Skin of body (tissue), 2 donors: Measurements from ENCODE around the gene LLPH. TPM values are rescaled to one million over a fixed set of nuclear protein-coding genes. Genes with fewer than 3 reads are reported as not detected.
"Not testable (repeated sequence)": the region's sequence is repeated elsewhere in the genome, so short reads cannot be mapped to it uniquely, and the experiment has no call there.

ENCODE experiments used
- DNase-seq: peaks from one replicate; lab custom pipeline; 2025; lab: John Stamatoyannopoulos, UW
- total RNA-seq: library from RNA; depleted of rRNA; stranded (reverse); fragments of >200 nt; gene quantifications from one replicate; pipeline ENCODE4 v1.2.3, GENCODE V29; 2014

The LLPH gene
- 4.0 TPM for total RNA-seq

GRCh38 chr12:66130267-66131066 lies at the start of gene LLPH:
TSS of gene LLPH (minus strand) at chr12:66130750. CDS start at chr12:66129106, 1,644 bp downstream.
- DNase-seq, result peak; percentile 79

- DNase-seq, result peak; percentile 63
These were observed 45.8 kb upstream of the LLPH start for GRCh38 chr12:66176105-66176900.

GRCh38 chr12:66174391-66175325 lies 44.1 kb upstream of the LLPH start:
- DNase-seq, result not testable (repeated sequence)

- DNase-seq, result no peak
These were observed 40.1 kb upstream of the LLPH start for GRCh38 chr12:66170606-66171005.

DNA sequence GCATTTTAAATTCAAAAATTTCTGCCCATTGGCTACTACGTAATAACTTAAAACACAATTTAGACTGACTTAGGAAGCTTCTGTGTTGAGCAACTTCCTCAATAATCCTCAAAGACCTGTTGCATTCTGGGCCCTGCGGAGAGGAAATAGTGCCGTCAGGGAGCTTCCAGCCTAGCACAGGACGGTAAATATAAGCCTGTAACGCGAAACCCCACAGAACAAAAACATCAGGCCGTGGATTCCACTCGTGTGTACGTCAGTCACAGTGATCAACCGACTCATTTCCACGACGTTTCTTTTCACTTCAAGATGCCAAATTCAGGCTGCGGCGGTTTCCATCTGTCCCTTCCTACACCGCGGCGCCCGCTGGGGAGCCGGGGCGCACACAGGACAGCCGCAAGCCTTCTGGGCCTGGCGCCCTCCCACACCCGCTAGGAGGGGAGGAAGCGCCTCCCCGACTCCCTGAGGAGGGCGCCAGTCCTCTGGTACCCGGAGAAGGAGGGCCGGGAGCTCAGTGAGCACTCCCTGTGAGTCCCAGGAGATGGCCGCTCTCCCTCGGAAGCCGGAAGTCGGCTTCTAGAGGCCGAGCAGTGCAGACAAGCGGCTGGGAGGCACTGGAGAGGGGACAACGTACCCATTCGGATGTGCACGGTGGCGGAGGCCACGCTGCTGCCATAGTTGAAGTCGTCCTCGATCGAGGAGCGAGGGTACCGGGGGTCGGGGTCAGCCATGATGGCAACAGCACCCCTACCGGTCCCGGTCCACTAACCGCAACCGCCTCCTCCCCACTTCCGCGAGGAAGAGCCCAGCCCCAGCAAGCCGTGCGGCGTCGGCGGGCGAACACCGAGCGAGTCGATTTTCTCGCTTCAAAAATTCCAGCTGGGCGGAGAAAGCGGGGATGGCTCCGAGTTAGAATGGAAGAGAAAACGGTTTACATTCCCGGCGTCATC lies 38.9 kb upstream of the LLPH start, which contains the start of gene TMBIM4:
TMBIM4 (minus strand) TSS at position 776 of the 950 bp plus-strand sequence; CDS start at position 731, 45 bp downstream.
- peak; percentile 94 for DNase-seq

DNA sequence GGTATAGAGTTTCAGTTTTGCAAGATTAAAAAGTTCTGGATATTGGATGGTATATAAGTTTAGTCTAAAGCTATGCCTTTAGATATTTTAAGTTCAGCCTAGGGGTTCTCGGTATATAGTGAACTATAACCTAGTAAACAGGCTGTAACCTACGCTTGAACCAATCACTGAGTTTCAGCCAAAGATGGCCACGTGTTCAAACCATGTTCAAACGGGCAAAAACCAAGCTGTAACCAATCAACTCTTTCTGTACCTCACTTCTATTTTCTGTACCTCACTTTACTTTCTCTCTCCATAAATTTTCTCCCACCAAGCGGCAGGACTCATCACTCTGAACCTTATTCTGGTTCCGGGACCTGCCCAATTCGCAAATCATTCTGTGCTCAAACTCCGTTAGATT lies 37.9 kb upstream of the LLPH start:
- DNase-seq, result no peak

GRCh38 chr12:66166561-66166960 lies 36.0 kb upstream of the LLPH start:
- DNase-seq, result no peak

GRCh38 chr12:66165141-66165540 lies 34.6 kb upstream of the LLPH start:
- no peak for DNase-seq

GRCh38 chr12:66164349-66164821 lies 33.8 kb upstream of the LLPH start:
- no peak for DNase-seq

GRCh38 chr12:66163289-66163688 lies 32.7 kb upstream of the LLPH start:
- DNase-seq, result no peak

DNA sequence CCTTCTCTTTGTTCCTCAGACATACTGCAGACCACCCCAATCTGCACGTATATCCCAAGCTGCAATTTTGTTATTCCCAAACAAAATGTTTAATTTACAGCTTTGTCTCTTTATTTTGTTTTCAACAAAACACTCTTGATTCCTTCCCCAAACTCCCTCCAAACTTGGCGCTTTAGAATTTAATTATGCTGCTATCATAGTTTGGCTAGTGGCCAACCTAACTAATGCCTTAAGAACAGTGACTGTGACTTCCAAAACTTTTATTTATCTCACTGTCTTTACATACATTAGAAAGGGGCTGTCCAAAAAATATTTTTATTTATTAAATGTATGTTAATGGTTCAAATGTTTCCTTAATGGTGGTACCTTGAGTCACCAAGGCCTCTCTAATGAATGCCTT lies 32.2 kb upstream of the LLPH start:
- no peak for DNase-seq

DNA sequence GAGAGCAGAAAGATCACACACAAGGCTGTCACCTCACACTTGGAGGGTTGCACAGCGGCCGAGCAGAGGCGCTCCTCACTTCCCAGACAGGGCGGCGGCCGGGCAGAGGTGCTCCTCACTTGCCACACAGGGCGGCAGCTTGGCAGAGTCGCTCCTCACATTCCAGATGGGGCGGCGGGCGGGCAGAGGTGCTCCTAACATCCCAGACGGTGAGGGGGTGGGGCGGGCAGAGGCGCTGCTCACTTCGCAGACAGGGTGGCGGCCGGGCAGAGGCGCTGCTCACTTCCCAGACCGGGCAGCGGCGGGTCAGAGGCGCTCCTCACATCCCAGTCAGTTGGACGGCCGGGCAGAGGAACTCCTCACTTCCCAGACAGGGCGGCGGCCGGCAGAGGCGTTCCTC lies 30.2 kb upstream of the LLPH start:
- no peak for DNase-seq

DNA sequence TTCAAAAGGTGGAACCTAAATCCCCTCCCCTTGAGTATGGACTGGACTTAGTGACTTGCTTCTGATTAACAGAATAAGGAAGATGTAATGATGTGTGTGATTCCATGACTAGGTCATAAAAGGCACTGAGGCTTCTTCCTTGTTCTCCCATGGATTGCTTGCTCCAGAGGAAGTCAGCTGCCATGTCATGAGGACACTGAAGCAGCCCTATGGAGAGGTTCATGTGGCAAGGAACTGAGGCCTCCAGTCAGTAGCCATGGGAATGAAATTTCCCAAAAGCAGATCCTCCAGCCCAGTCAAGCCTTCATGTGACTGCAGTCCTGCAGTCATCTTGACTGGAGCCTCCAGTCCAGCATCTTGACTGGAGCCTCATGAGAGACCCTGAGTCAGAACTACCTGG lies 28.6 kb upstream of the LLPH start:
- no peak for DNase-seq

DNA sequence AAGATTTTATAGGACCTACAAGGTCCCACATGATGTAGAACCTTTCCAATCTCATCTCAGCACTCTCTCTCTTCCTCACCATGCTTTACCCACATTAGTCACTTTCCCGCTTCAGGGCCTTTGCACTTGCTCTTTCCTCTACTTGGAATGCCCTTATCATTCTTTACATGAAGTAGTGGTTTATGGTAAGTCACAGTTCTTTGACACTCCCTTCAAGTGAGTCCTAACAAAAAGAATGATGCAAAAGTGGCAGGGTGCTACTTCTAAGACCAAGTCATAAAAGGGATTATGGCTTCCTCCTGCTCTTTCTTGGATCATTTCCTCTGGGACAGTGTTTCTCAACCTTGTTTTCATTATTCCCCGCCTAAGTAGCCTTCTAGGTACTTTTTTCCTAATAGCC lies 26.1 kb upstream of the LLPH start:
- DNase-seq, result no peak

DNA sequence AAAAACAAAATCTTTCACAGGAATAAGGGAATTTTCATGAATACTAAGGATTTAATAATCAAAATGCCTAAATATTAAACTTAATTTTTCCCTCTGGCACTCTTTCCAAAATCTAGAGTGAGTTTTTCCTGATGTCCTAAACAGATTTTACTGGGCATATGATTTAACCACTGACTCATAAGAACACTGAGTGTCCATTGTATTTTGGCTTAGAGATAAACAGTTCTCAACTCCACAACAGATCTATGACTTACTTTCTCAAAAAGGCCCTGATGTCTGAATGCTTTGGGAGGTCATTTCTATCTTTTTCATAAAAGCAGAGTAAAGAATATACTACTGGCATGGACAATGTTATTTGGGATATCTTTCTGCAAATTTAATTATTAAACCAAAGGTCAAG lies 24.2 kb upstream of the LLPH start:
- no peak for DNase-seq

GRCh38 chr12:66152732-66153131 lies 22.2 kb upstream of the LLPH start:
- no peak for DNase-seq

- DNase-seq, result no peak
These were observed 19.3 kb upstream of the LLPH start for GRCh38 chr12:66149702-66150398.

GRCh38 chr12:66144791-66145754 lies 14.5 kb upstream of the LLPH start:
- peak; percentile 26 for DNase-seq
